Measurements from ENCODE around the gene CLCN2.
A peak's percentile ranks its signal among the peaks of the same experiment; 100 is the strongest.

Gene CLCN2

GRCh38 chr3:184380185-184380626, 18.8 kb upstream of the CLCN2 start:
- ChIA-PET CTCF (interaction anchor here (0.6 kb wide), 1 partner anchor 9 kb away, joined by 3 read pairs; no protein-coding TSS in a partner anchor), POLR2A (interaction anchor here (1.0 to 1.7 kb wide), 2 partner anchors 8 to 18 kb away, joined by 5 read pairs; partner anchors contain the start of genes CLCN2 and POLR2H)
- TF ChIP-seq LEF1 (IDR thresholded peaks at IDR 0.05; ENCODE audit: borderline replicate concordance) (no peak), SUZ12 (IDR thresholded peaks at IDR 0.05) (no peak), TARDBP (IDR thresholded peaks at IDR 0.05) (no peak), HDGF (IDR thresholded peaks at IDR 0.05; ENCODE audit: borderline replicate concordance) (no peak), L3MBTL2 (conservative IDR thresholded peaks at IDR 0.05) (no peak), ELF4 (IDR thresholded peaks at IDR 0.05) (no peak), FOXM1 (IDR thresholded peaks at IDR 0.05; ENCODE audit: borderline replicate concordance) (no peak), CTBP1 (IDR thresholded peaks at IDR 0.05; ENCODE audit: borderline replicate concordance) (no peak)
- DNase-seq (ENCODE audit: extremely low spot score), result peak; percentile 62

- TF ChIP-seq CTBP1 (IDR thresholded peaks at IDR 0.05; ENCODE audit: borderline replicate concordance) (no peak), ARNT (IDR thresholded peaks at IDR 0.05) (no peak)
- CTCF ChIA-PET, result interaction anchor here (0.6 kb wide), 1 partner anchor 8 kb away, joined by 3 read pairs; no protein-coding TSS in a partner anchor
- DNase-seq (ENCODE audit: extremely low spot score), result no peak
- POLR2A ChIA-PET, result interaction anchor here (1.0 to 1.7 kb wide), 2 partner anchors 8 to 18 kb away, joined by 5 read pairs; partner anchors contain the start of genes CLCN2 and POLR2H
Measured at GRCh38 chr3:184379358-184380184, 18.2 kb upstream of the CLCN2 start, which contains the start of gene CHRD. Gene CHRD, plus strand, starts transcription at chr3:184380054. Its CDS starts 265 bp downstream, at chr3:184380319.

DNA sequence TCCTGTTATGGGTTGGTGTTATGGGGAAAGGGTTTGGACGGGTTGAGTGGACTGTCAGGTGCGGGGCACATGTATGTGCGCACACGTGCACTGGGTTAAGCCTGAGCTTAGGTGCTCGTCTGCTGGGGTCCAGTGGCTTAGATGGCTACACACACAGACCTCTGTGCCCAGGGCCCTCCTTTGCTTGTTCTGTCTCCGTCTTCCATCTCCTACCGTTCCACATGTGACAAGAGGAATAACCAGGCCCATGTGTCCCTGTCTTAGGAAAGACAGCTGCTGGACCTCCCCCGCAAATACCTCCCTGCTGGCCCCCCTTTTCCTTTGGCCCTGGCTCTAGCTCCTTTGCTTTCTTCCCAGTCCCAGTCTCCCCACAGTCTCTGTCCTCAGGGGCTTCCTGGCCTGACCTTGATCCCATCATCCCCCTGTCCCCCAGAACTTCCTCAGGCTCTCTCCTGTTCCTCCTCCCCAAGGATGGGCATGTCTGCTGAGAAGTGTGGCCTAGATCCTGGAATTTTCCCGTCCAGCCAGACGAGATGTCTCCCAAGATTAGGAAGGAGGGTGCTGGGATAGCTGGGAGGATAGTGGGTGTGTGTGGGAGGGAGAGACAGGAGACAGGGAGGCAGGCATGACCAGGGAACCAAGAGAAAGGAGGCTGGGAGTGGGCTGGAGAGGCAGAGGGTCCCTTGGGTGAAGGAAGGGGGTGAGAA, 17.4 kb upstream of the CLCN2 start:
- no peak for TF ChIP-seq BHLHE40 (IDR thresholded peaks at IDR 0.05; ENCODE audit: borderline replicate concordance)
- no peak for TF ChIP-seq L3MBTL2 (conservative IDR thresholded peaks at IDR 0.05)
- no peak for TF ChIP-seq SUZ12 (IDR thresholded peaks at IDR 0.05)
- TF ChIP-seq LEF1 (IDR thresholded peaks at IDR 0.05; ENCODE audit: borderline replicate concordance), result no peak
- TF ChIP-seq PKNOX1 (IDR thresholded peaks at IDR 0.05), result no peak
- TF ChIP-seq ELF4 (IDR thresholded peaks at IDR 0.05), result no peak
- TF ChIP-seq ZNF384 (IDR thresholded peaks at IDR 0.05), result no peak
- no peak for TF ChIP-seq HDGF (IDR thresholded peaks at IDR 0.05; ENCODE audit: borderline replicate concordance)
- TF ChIP-seq FOXM1 (IDR thresholded peaks at IDR 0.05; ENCODE audit: borderline replicate concordance), result no peak
- no peak for TF ChIP-seq NFRKB (IDR thresholded peaks at IDR 0.05)
- no peak for TF ChIP-seq FOXA1 (IDR thresholded peaks at IDR 0.05)
- TF ChIP-seq FOXK2 (IDR thresholded peaks at IDR 0.05), result no peak
- TF ChIP-seq ARNT (IDR thresholded peaks at IDR 0.05), result no peak
- POLR2A ChIA-PET, result no interaction called here
- CTCF ChIA-PET, result no interaction called here
- DNase-seq (ENCODE audit: extremely low spot score), result no peak

DNA sequence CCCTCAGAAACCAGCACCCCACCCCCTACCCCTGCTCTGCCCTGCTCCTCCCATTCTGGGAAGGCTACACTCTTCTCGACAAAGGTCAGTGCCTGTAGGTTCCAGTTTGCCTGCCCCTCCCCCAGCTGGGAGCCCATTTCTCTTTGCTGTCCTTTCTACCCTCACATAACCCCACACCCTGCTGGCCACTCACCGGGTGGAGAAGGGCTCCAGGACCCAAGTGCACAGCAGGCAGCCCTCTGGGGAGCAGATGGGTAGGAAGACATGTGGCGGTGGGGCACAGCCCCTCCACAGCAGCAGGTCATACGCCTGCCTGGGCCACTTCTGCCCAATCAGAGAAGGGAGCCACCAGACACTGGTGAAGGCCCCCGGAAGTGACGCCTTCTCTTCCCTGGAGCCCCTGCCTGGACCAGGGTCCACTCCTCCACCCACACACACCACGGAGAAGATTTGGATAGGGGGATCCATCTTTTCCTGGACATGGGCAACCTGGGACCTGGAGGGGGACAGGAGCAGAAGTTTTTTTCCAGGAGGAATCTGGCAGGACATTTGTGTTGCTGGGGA, 16.6 kb upstream of the CLCN2 start, which contains the start of gene THPO:
THPO (minus strand) TSS at position 326 of the 564 bp plus-strand sequence. CDS start 1,948 bp downstream, outside the sequence.
- DNase-seq (ENCODE audit: extremely low spot score), result no peak
- POLR2A ChIA-PET, result interaction anchor here (1.1 kb wide), 1 partner anchor 14 kb away, joined by 3 read pairs; no protein-coding TSS in a partner anchor
- no peak for TF ChIP-seq CTBP1 (IDR thresholded peaks at IDR 0.05; ENCODE audit: borderline replicate concordance)
- TF ChIP-seq FOXA1 (IDR thresholded peaks at IDR 0.05), result no peak
- no peak for TF ChIP-seq PKNOX1 (IDR thresholded peaks at IDR 0.05)
- TF ChIP-seq ELF4 (IDR thresholded peaks at IDR 0.05), result no peak
- no peak for TF ChIP-seq ARNT (IDR thresholded peaks at IDR 0.05)
- TF ChIP-seq LEF1 (IDR thresholded peaks at IDR 0.05; ENCODE audit: borderline replicate concordance), result no peak
- no peak for TF ChIP-seq BHLHE40 (IDR thresholded peaks at IDR 0.05; ENCODE audit: borderline replicate concordance)
- TF ChIP-seq NFRKB (IDR thresholded peaks at IDR 0.05), result no peak
- TF ChIP-seq TARDBP (IDR thresholded peaks at IDR 0.05), result no peak
- no peak for TF ChIP-seq FOXK2 (IDR thresholded peaks at IDR 0.05)
- CTCF ChIA-PET, result no interaction called here

GRCh38 chr3:184377374-184377773, 16.0 kb upstream of the CLCN2 start:
- ChIA-PET POLR2A (interaction anchor here (1.1 kb wide), 1 partner anchor 14 kb away, joined by 3 read pairs; no protein-coding TSS in a partner anchor), CTCF (no interaction called here)
- no peak for TF ChIP-seq SP1 (IDR thresholded peaks at IDR 0.05)
- no peak for TF ChIP-seq ZNF384 (IDR thresholded peaks at IDR 0.05)
- TF ChIP-seq SUZ12 (IDR thresholded peaks at IDR 0.05), result no peak
- no peak for TF ChIP-seq FOXA1 (IDR thresholded peaks at IDR 0.05)
- no peak for TF ChIP-seq CTBP1 (IDR thresholded peaks at IDR 0.05; ENCODE audit: borderline replicate concordance)
- TF ChIP-seq ARNT (IDR thresholded peaks at IDR 0.05), result no peak
- no peak for TF ChIP-seq FOXK2 (IDR thresholded peaks at IDR 0.05)
- TF ChIP-seq PKNOX1 (IDR thresholded peaks at IDR 0.05), result no peak
- no peak for TF ChIP-seq LEF1 (IDR thresholded peaks at IDR 0.05; ENCODE audit: borderline replicate concordance)
- no peak for TF ChIP-seq NFRKB (IDR thresholded peaks at IDR 0.05)
- no peak for TF ChIP-seq ELF4 (IDR thresholded peaks at IDR 0.05)
- no peak for TF ChIP-seq BHLHE40 (IDR thresholded peaks at IDR 0.05; ENCODE audit: borderline replicate concordance)
- TF ChIP-seq TARDBP (IDR thresholded peaks at IDR 0.05), result no peak
- no peak for TF ChIP-seq FOXM1 (IDR thresholded peaks at IDR 0.05; ENCODE audit: borderline replicate concordance)
- no peak for TF ChIP-seq L3MBTL2 (conservative IDR thresholded peaks at IDR 0.05)
- TF ChIP-seq HDGF (IDR thresholded peaks at IDR 0.05; ENCODE audit: borderline replicate concordance), result no peak
- no peak for DNase-seq (ENCODE audit: extremely low spot score)

Measured in HEK293T (cell line).